ENCODE data around the gene TCEANC.

DNA sequence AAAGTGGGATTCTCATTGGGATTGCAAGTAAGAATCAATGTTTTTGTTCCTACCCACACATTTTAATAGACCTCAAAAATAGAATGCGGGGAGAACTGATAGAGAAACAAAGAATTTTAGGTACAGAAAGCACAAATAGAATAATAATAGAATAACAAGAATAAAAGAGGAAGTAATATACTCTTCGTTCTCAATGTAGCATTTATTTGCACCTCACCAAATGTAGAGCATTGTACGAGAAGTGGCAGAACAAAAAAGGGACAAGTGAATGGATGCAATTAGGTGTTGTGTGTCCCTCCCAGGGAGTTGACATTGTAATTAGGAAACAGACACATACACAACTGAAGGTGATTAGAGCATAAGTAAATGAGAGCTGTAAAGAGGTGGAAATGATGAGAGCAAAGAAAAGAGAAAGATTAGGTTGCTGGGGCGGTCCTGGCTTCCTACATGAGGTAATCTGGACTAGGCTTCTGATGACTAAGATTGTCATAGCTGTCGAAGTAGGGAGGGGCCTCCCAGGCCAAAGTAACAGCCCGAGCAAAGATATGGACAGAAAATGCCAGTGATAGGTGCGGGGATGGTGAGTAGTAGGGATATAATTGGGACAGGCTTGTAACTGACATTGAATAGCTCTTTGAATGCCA lies 46.4 kb downstream of the TCEANC start:
- TF ChIP-seq EZH2 (IDR thresholded peaks at IDR 0.05; ENCODE audit: insufficient read depth, poor library complexity, severe bottlenecking) (no peak), EZH2phosphoT487 (IDR thresholded peaks at IDR 0.05; ENCODE audit: insufficient read depth, low read depth) (no peak)

Data from GM23248 (cell line).